Measurements from ENCODE around the gene SPCS3.
"Not testable (repeated sequence)": the region's sequence is repeated elsewhere in the genome, so short reads cannot be mapped to it uniquely, and the experiment has no call there.

SPCS3 gene

GRCh38 chr4:176342384-176342783, 22.6 kb downstream of the SPCS3 start:
- WGBS, result 98% methylated on average over 7 of the region's 7 CpGs
- Histone ChIP-seq H3K9me3 (ENCODE audit: control insufficient read depth, low read length) (peaks cover 18% of the 10 kb centered on the region), H3K14ac (ENCODE audit: low read length in 2 of 2) (no peak overlapping the region), H3K36me3 (ENCODE audit: control insufficient read depth in 1 of 2, insufficient read depth in 2 of 2, low read depth in 1 of 2, low read length in 2 of 2) (peaks cover 7 to 16% of the 10 kb centered on the region in 2 experiments), H2AK5ac (ENCODE audit: low read length, severe bottlenecking) (no peak overlapping the region), H3K4me2 (ENCODE audit: low read length, poor library complexity, severe bottlenecking) (no peak overlapping the region), H3K4me1 (ENCODE audit: control insufficient read depth, insufficient read depth, low read depth, low read length) (peaks cover 5% of the 10 kb centered on the region), H2BK15ac (ENCODE audit: low read depth, poor library complexity, severe bottlenecking) (no peak overlapping the region), H3K18ac (ENCODE audit: low read depth in 1 of 2, low read length in 2 of 2) (no peak overlapping the region), H4K8ac (ENCODE audit: low read length) (no peak overlapping the region), H3K79me1 (replicated peaks; ENCODE audit: low read length, poor library complexity, severe bottlenecking) (peaks cover 25% of the 10 kb centered on the region), H3K4ac (ENCODE audit: low read depth in 1 of 2, low read length in 2 of 2) (no peak overlapping the region), H3K27me3 (ENCODE audit: control insufficient read depth in 1 of 2, insufficient read depth in 1 of 2, low read length in 2 of 2) (no peaks in the 10 kb centered on the region), H3K4me3 (ENCODE audit: insufficient read depth in 1 of 2, low read depth in 1 of 2, low read length in 2 of 2) (no peak overlapping the region), H2BK5ac (ENCODE audit: low read depth, low read length, poor library complexity, severe bottlenecking) (no peak overlapping the region), H2AFZ (ENCODE audit: low read depth, low read length) (no peak overlapping the region), H3K23ac (ENCODE audit: low read length in 2 of 2) (no peak overlapping the region), H3K9ac (ENCODE audit: low read length) (no peak overlapping the region), H2BK12ac (ENCODE audit: low read length in 2 of 2) (no peak overlapping the region), H4K91ac (ENCODE audit: low read length) (no peak overlapping the region), H2BK120ac (ENCODE audit: low read depth, low read length) (no peak overlapping the region), H3K27ac (ENCODE audit: low read length, poor library complexity, severe bottlenecking) (no peak overlapping the region)
- no peak for DNase-seq

GRCh38 chr4:176343286-176343685, 23.5 kb downstream of the SPCS3 start:
- Histone ChIP-seq H3K4ac (ENCODE audit: low read depth in 1 of 2, low read length in 2 of 2) (no peak overlapping the region), H3K23ac (ENCODE audit: low read length in 2 of 2) (no peak overlapping the region), H4K8ac (ENCODE audit: low read length) (no peak overlapping the region), H3K18ac (ENCODE audit: low read depth in 1 of 2, low read length in 2 of 2) (no peak overlapping the region), H2BK5ac (ENCODE audit: low read depth, low read length, poor library complexity, severe bottlenecking) (no peak overlapping the region), H3K4me1 (ENCODE audit: control insufficient read depth, insufficient read depth, low read depth, low read length) (peaks cover 5% of the 10 kb centered on the region), H3K4me3 (ENCODE audit: insufficient read depth in 1 of 2, low read depth in 1 of 2, low read length in 2 of 2) (no peak overlapping the region), H3K27me3 (ENCODE audit: control insufficient read depth in 1 of 2, insufficient read depth in 1 of 2, low read length in 2 of 2) (no peaks in the 10 kb centered on the region), H3K79me1 (replicated peaks; ENCODE audit: low read length, poor library complexity, severe bottlenecking) (peaks cover 24% of the 10 kb centered on the region), H3K9ac (ENCODE audit: low read length) (no peak overlapping the region), H4K91ac (ENCODE audit: low read length) (no peak overlapping the region), H2AK5ac (ENCODE audit: low read length, severe bottlenecking) (no peak overlapping the region), H2BK120ac (ENCODE audit: low read depth, low read length) (no peak overlapping the region), H2BK12ac (ENCODE audit: low read length in 2 of 2) (no peak overlapping the region), H2AFZ (ENCODE audit: low read depth, low read length) (no peak overlapping the region), H3K36me3 (ENCODE audit: control insufficient read depth in 1 of 2, insufficient read depth in 2 of 2, low read depth in 1 of 2, low read length in 2 of 2) (peaks cover 7 to 16% of the 10 kb centered on the region in 2 experiments), H3K27ac (ENCODE audit: low read length, poor library complexity, severe bottlenecking) (no peak overlapping the region), H3K9me3 (ENCODE audit: control insufficient read depth, low read length) (peaks cover 18% of the 10 kb centered on the region), H3K14ac (ENCODE audit: low read length in 2 of 2) (no peak overlapping the region), H3K4me2 (ENCODE audit: low read length, poor library complexity, severe bottlenecking) (no peak overlapping the region), H2BK15ac (ENCODE audit: low read depth, poor library complexity, severe bottlenecking) (no peak overlapping the region)
- DNase-seq, result no peak
- 98% methylated on average over 2 of the region's 2 CpGs for WGBS

GRCh38 chr4:176345346-176345745, 25.6 kb downstream of the SPCS3 start:
- H3K79me1 ChIP-seq (replicated peaks; ENCODE audit: low read length, poor library complexity, severe bottlenecking), result peaks cover 22% of the 10 kb centered on the region
- H2BK120ac ChIP-seq (ENCODE audit: low read depth, low read length); H3K4ac ChIP-seq (ENCODE audit: low read depth in 1 of 2, low read length in 2 of 2); H3K14ac ChIP-seq (ENCODE audit: low read length in 2 of 2); H3K4me1 ChIP-seq (ENCODE audit: control insufficient read depth, insufficient read depth, low read depth, low read length); H2BK12ac ChIP-seq (ENCODE audit: low read length in 2 of 2); H3K23ac ChIP-seq (ENCODE audit: low read length in 2 of 2); DNase-seq; H3K4me2 ChIP-seq (ENCODE audit: low read length, poor library complexity, severe bottlenecking); H3K18ac ChIP-seq (ENCODE audit: low read depth in 1 of 2, low read length in 2 of 2); H2AFZ ChIP-seq (ENCODE audit: low read depth, low read length); H4K91ac ChIP-seq (ENCODE audit: low read length); H4K8ac ChIP-seq (ENCODE audit: low read length); H3K27ac ChIP-seq (ENCODE audit: low read length, poor library complexity, severe bottlenecking); H2BK15ac ChIP-seq (ENCODE audit: low read depth, poor library complexity, severe bottlenecking); H2AK5ac ChIP-seq (ENCODE audit: low read length, severe bottlenecking); H2BK5ac ChIP-seq (ENCODE audit: low read depth, low read length, poor library complexity, severe bottlenecking); H3K27me3 ChIP-seq (ENCODE audit: control insufficient read depth in 1 of 2, insufficient read depth in 1 of 2, low read length in 2 of 2): not testable (repeated sequence)
- H3K36me3 ChIP-seq (ENCODE audit: control insufficient read depth in 1 of 2, insufficient read depth in 2 of 2, low read depth in 1 of 2, low read length in 2 of 2), result peaks cover 7 to 19% of the 10 kb centered on the region in 2 experiments
- H3K4me3 ChIP-seq (ENCODE audit: insufficient read depth in 1 of 2, low read depth in 1 of 2, low read length in 2 of 2), result peak overlapping the region in 1 of 2 experiments; percentile 72
- peak overlapping the region; percentile 86 for H3K9ac ChIP-seq (ENCODE audit: low read length)
- WGBS, result 77% methylated on average over 7 of the region's 7 CpGs
- peaks cover 18% of the 10 kb centered on the region for H3K9me3 ChIP-seq (ENCODE audit: control insufficient read depth, low read length)

GRCh38 chr4:176346836-176347235, 27.1 kb downstream of the SPCS3 start:
- not testable (repeated sequence) for H3K4me3 ChIP-seq (ENCODE audit: insufficient read depth in 1 of 2, low read depth in 1 of 2, low read length in 2 of 2); H2BK12ac ChIP-seq (ENCODE audit: low read length in 2 of 2); H3K4me2 ChIP-seq (ENCODE audit: low read length, poor library complexity, severe bottlenecking); DNase-seq; H3K27ac ChIP-seq (ENCODE audit: low read length, poor library complexity, severe bottlenecking); H4K91ac ChIP-seq (ENCODE audit: low read length); H3K23ac ChIP-seq (ENCODE audit: low read length in 2 of 2); H3K4ac ChIP-seq (ENCODE audit: low read depth in 1 of 2, low read length in 2 of 2); H3K14ac ChIP-seq (ENCODE audit: low read length in 2 of 2); H2AFZ ChIP-seq (ENCODE audit: low read depth, low read length); H3K18ac ChIP-seq (ENCODE audit: low read depth in 1 of 2, low read length in 2 of 2); H2BK120ac ChIP-seq (ENCODE audit: low read depth, low read length); H2AK5ac ChIP-seq (ENCODE audit: low read length, severe bottlenecking); H4K8ac ChIP-seq (ENCODE audit: low read length); H3K4me1 ChIP-seq (ENCODE audit: control insufficient read depth, insufficient read depth, low read depth, low read length); H2BK15ac ChIP-seq (ENCODE audit: low read depth, poor library complexity, severe bottlenecking); H3K27me3 ChIP-seq (ENCODE audit: control insufficient read depth in 1 of 2, insufficient read depth in 1 of 2, low read length in 2 of 2); H2BK5ac ChIP-seq (ENCODE audit: low read depth, low read length, poor library complexity, severe bottlenecking); H3K9ac ChIP-seq (ENCODE audit: low read length)
- H3K79me1 ChIP-seq (replicated peaks; ENCODE audit: low read length, poor library complexity, severe bottlenecking), result peaks cover 19% of the 10 kb centered on the region
- H3K9me3 ChIP-seq (ENCODE audit: control insufficient read depth, low read length), result peaks cover 18% of the 10 kb centered on the region
- WGBS, result 100% methylated on average over 1 of the region's 2 CpGs
- H3K36me3 ChIP-seq (ENCODE audit: control insufficient read depth in 1 of 2, insufficient read depth in 2 of 2, low read depth in 1 of 2, low read length in 2 of 2), result peaks cover 7 to 23% of the 10 kb centered on the region in 2 experiments

Data from mesenchymal stem cell (in vitro differentiated cells and primary cell).